Gastroesophageal sphincter (tissue), 4 donors: ENCODE results near the gene PRKCD. TPM values are rescaled to one million over a fixed set of nuclear protein-coding genes. Genes with fewer than 3 reads are reported as not detected.

ENCODE experiments used
- ATAC-seq: fragments of 150-250 bp; one replicate; pipeline ENCODE4 v1.9.1; 2016; ENCODE audit warnings: mild to moderate bottlenecking, moderate library complexity
- H3K27ac ChIP-seq, 4 donors: fragments of 200-600 bp; sonication (generic) in 3 of 4; 1 replicate in 3 of 4; 2 replicates in 1 of 4; pipeline ENCODE4 v1.5.1; 2016 to 2019
- H3K27me3 ChIP-seq: fragments of 200-600 bp; sonication (generic); one replicate; pipeline ENCODE4 v1.5.1; 2019
- H3K36me3 ChIP-seq, 2 donors: fragments of 200-600 bp; sonication (generic); one replicate each; pipeline ENCODE4 v1.5.1; 2019; ENCODE audit warnings: control low read depth in 1 of 2
- H3K4me1 ChIP-seq, 3 donors: fragments of 200-600 bp; sonication (generic); 1 replicate in 2 of 3; 2 replicates in 1 of 3; pipeline ENCODE4 v1.5.1; 2016 to 2019; ENCODE audit warnings: control low read depth in 2 of 3
- H3K4me3 ChIP-seq, 2 donors: fragments of 200-600 bp; sonication (generic); one replicate each; pipeline ENCODE4 v1.5.1; 2019; ENCODE audit warnings: mild to moderate bottlenecking in 1 of 2, moderate library complexity in 1 of 2
- H3K9me3 ChIP-seq, 3 donors: fragments of 200-600 bp; sonication (generic); one replicate each; pipeline ENCODE4 v1.5.1; 2017 to 2019; ENCODE audit warnings: control low read depth in 2 of 3
- EP300 ChIP-seq: sonication (generic); formaldehyde crosslinking; IDR thresholded peaks from one replicate; pipeline ENCODE4 v1.6.1; 2017; ENCODE audit warnings: antibody characterized with exemption, mild to moderate bottlenecking
- POLR2A ChIP-seq, 2 donors: fragments of 450-650 bp; IDR thresholded peaks; one replicate each; pipeline ENCODE4 v1.6.1; 2017; ENCODE audit warnings: antibody characterized with exemption in 2 of 2, mild to moderate bottlenecking in 2 of 2, moderate library complexity in 1 of 2
- POLR2AphosphoS5 ChIP-seq: sonication (generic); formaldehyde crosslinking; IDR thresholded peaks from one replicate; pipeline ENCODE4 v1.6.1; 2017; ENCODE audit warnings: antibody characterized with exemption
- WGBS, 2 donors: methylation state at CpG; one replicate each; pipeline ENCODE4 v1.1.5; 2018; ENCODE audit warnings: low coverage in 1 of 2; 5-methylcytosine and 5-hydroxymethylcytosine counted together
- total RNA-seq, 4 donors: library from RNA; depleted of rRNA; stranded (reverse); fragments of >200 nt; gene quantifications; one replicate each; pipeline ENCODE4 v1.1.0, GENCODE V29; 2016
- TF ChIP-seq, protein P1 (sequence below), 4 experiments: fragments of 200-600 bp in 2 of 4; fragments of 450-650 bp in 2 of 4; sonication (generic) in 1 of 4; IDR thresholded peaks; one replicate each; pipeline ENCODE4 v1.5.1; 2017 to 2019; ENCODE audit warnings: antibody characterized with exemption in 4 of 4, mild to moderate bottlenecking in 2 of 4, moderate library complexity in 2 of 4

The PRKCD gene
- total RNA-seq, 4 donors from 2014 or later = 5.5 to 10.1 (median 7.6) TPM

DNA sequence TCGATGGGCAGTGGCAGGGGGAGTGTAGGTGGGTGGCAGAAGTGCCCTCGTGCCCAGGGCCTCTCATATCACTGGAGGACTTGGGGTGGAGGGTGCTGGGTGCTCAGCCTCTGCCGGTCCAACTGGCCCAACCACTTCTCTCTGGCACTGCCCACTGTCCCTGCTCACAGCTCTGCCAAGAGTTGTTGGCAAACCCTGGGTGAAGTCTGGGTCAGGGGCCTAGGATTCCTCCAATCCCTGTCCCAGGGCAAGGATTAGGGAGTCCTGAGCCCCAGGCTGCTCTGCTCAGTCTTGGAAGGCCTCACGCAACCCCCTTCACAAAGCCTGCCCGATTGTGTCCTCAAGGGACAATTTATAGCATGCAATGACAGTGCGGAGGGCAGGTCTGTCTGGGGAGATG, 5.2 kb upstream of the PRKCD start:
- Histone ChIP-seq H3K4me3 (no peak overlapping the region), H3K27me3 (peaks cover 37% of the 10 kb centered on the region), H3K4me1 (peaks cover 0 to 34% (median 6%) of the 10 kb centered on the region in 3 donors), H3K9me3 (no peaks in the 10 kb centered on the region), H3K27ac (no peak overlapping the region), H3K36me3 (no peaks in the 10 kb centered on the region)
- TF ChIP-seq EP300 (no peak), POLR2A (IDR thresholded peaks at IDR 0.05) (no peak), POLR2AphosphoS5 (no peak)
- TF ChIP-seq, protein P1, sequence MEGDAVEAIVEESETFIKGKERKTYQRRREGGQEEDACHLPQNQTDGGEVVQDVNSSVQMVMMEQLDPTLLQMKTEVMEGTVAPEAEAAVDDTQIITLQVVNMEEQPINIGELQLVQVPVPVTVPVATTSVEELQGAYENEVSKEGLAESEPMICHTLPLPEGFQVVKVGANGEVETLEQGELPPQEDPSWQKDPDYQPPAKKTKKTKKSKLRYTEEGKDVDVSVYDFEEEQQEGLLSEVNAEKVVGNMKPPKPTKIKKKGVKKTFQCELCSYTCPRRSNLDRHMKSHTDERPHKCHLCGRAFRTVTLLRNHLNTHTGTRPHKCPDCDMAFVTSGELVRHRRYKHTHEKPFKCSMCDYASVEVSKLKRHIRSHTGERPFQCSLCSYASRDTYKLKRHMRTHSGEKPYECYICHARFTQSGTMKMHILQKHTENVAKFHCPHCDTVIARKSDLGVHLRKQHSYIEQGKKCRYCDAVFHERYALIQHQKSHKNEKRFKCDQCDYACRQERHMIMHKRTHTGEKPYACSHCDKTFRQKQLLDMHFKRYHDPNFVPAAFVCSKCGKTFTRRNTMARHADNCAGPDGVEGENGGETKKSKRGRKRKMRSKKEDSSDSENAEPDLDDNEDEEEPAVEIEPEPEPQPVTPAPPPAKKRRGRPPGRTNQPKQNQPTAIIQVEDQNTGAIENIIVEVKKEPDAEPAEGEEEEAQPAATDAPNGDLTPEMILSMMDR (IDR thresholded peaks at IDR 0.05) = no peak
- 78 to 89% methylated on average over 3 to 4 of the region's 6 CpGs for WGBS, 2 donors
- ATAC-seq = no peak

DNA sequence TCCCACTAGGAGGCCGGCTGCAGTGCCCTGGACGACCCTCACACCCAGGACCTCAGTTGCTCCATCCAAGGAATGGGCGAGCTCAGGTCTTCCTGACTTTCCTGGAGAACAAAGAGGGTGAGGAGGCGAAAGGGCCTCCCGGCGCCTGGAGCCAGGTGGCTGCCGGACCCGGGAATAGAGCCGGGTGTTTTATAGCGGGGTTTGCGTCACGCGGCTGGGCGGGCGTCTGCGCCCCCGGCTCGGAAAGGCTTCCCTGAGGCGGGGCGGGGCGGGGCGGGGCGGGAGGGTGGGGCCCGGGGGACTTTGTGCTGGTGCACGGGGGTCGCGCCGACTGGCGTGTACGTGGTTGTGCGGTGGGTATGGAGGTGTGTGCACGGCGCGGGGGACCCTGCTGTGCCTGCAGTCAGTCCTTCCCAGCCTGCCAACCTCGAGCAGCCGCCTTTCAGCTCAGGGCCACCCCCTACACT, 4.6 kb upstream of the PRKCD start:
- Histone ChIP-seq H3K27ac (no peak overlapping the region), H3K4me3 (peak overlapping the region in 1 of 2 donors; percentile 12), H3K9me3 (no peaks in the 10 kb centered on the region), H3K4me1 (peaks cover 0 to 32% (median 6%) of the 10 kb centered on the region in 3 donors), H3K27me3 (peaks cover 37% of the 10 kb centered on the region), H3K36me3 (no peaks in the 10 kb centered on the region)
- ATAC-seq = no peak
- WGBS, 2 donors = no CpG with 5 or more reads among the region's 36 CpGs
- TF ChIP-seq POLR2AphosphoS5 (no peak), POLR2A (IDR thresholded peaks at IDR 0.05) (no peak), EP300 (no peak)
- TF ChIP-seq, protein P1 (IDR thresholded peaks at IDR 0.05) = no peak

DNA sequence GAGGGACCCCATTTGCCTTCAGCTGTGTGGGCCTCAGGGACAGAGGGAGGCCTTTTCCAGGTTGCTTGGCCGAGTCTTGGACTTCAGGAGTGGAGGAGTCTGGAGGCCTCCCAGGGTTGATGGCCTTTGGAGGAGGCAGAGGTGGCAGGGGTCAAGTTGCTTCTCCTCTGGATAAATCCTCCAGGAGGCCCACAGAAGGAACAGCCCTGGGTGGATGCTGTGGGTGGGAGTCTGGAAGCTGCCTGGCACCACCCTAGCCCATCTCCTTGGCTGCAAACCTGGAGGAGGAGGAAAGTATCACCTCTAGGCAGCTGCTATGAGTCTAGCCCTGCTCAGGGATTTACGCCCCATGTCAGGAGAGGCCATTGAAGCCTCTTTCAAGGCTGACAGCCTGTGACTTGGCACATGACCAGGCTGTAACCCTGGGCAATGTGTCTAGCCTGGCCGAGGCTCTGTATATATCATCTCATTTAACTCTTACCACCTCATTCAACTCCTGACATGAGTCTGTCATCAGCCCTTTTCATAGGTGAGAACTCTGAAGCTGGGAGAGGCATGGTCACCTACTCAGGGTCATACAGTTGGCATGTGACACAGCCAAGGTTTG, 2.9 kb upstream of the PRKCD start:
- no peak overlapping the region for H3K4me3 ChIP-seq
- no peak overlapping the region for H3K27ac ChIP-seq
- H3K9me3 ChIP-seq = no peaks in the 10 kb centered on the region
- 60% methylated on average over 2 of the region's 3 CpGs; no CpG with 5 or more reads in 1 of the 2 donors for WGBS, 2 donors
- H3K4me1 ChIP-seq = peaks cover 0 to 47% (median 6%) of the 10 kb centered on the region in 3 donors
- no peaks in the 10 kb centered on the region for H3K36me3 ChIP-seq
- H3K27me3 ChIP-seq = peaks cover 37% of the 10 kb centered on the region
- no peak for ATAC-seq
- TF ChIP-seq POLR2A (IDR thresholded peaks at IDR 0.05) (no peak), EP300 (no peak)

DNA sequence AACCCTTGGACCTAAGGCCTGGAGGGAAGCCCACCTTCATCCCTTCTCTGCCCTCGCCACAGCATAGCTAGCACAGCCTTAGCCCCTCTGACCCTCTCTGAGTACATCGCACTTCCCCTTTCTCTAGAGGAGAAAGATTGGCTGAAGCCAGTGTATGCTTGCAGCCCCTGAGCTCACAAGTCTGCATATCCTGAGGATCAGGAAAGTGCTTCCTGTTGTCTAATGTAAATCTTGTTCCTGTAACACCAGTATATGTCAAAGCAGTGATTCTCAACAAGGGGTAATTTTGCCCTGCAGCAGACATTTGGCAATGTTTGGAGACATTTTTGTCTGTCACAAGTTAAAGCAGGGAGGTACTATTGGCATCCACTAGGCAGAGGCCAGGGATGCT, 2.2 kb upstream of the PRKCD start:
- no peaks in the 10 kb centered on the region for H3K36me3 ChIP-seq
- TF ChIP-seq EP300 = no peak
- TF ChIP-seq, protein P1 (IDR thresholded peaks at IDR 0.05) = no peak
- no peak for TF ChIP-seq POLR2A (IDR thresholded peaks at IDR 0.05)
- no peak for TF ChIP-seq POLR2AphosphoS5
- H3K27ac ChIP-seq = peak overlapping the region in 1 of 4 donors; percentile 9
- WGBS, 2 donors = 33 to 100% methylated on average over 1 to 2 of the region's 2 CpGs
- no peak overlapping the region for H3K4me3 ChIP-seq
- H3K4me1 ChIP-seq = peaks cover 0 to 54% (median 6%) of the 10 kb centered on the region in 3 donors
- no peak for ATAC-seq
- H3K9me3 ChIP-seq = no peaks in the 10 kb centered on the region
- H3K27me3 ChIP-seq = peaks cover 33% of the 10 kb centered on the region

DNA sequence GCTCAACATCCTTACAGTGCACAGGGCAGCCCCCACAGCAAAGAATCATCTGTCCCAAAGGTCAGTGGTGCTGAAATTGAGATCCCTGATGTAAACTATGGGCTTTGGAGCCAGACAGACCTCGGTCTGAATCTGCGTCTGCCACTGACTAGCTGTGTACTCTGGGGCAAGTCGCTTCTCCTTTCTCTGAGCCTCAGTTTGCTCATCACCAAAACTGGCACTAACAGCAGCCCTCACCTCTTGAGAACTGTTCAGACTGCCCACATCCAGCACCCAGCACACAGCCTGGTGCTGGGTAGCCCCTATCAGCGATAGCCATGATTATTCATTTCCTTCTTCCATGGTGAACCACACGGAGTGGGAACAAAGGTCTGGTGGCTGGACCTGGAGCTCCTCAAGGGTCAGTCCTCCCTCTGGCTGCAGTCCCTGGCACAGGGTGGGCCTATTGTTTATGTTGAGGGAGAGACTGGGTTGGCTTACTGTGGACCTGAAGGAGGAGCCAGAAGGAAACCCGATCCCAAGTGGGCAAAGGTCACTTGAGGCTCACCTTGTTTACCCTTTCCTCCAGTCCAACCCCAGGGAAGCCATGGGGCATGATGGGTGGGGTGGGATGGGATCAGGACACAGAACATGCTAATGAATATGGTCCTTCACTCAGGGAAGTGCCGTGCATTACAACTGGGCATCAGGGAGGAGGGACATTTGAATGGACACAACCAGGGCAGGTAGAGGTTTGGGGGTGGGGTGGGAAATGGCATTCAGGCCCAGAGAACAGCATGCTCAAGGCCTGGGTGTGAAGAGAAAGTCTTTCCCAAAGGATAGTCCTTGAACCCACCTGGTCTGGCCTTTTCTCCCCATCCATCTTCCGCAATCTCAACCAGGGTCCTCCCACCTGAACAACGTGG, 1.6 kb upstream of the PRKCD start:
- WGBS, 2 donors = 60 to 64% methylated on average over 5 to 8 of the region's 9 CpGs
- TF ChIP-seq EP300 (no peak), POLR2A (IDR thresholded peaks at IDR 0.05) (no peak), POLR2AphosphoS5 (no peak)
- TF ChIP-seq, protein P1 (IDR thresholded peaks at IDR 0.05) = no peak
- H3K27ac ChIP-seq = peak overlapping the region in 2 of 4 donors; percentile 9 to 90
- H3K27me3 ChIP-seq = peaks cover 27% of the 10 kb centered on the region
- no peaks in the 10 kb centered on the region for H3K9me3 ChIP-seq
- peaks cover 0 to 58% (median 6%) of the 10 kb centered on the region in 3 donors for H3K4me1 ChIP-seq
- no peak overlapping the region for H3K4me3 ChIP-seq
- no peak for ATAC-seq
- H3K36me3 ChIP-seq = no peaks in the 10 kb centered on the region
